Hair follicle dermal papilla cell (primary cell): ENCODE results near the gene SP1. TPM values are rescaled to one million over a fixed set of nuclear protein-coding genes. Genes with fewer than 3 reads are reported as not detected.

ENCODE experiments used
- total RNA-seq: library from RNA; depleted of rRNA; stranded (reverse); fragments of >200 nt; gene quantifications from 2 replicates; pipeline ENCODE4 v1.2.3, GENCODE V29; 2012

Gene SP1
- 62.8 and 68.2 TPM in 2 replicates for total RNA-seq

GRCh38 chr12:53380104-53380793 is at the start of gene SP1:
TSS of gene SP1 (plus strand) at chr12:53380176. CDS start at chr12:53380292, 116 bp downstream.

GRCh38 chr12:53336181-53336681 is 43.7 kb upstream of the SP1 start, which contains the start of gene SP7:
TSS of gene SP7 (minus strand) at chr12:53336354. CDS start at chr12:53335646, 708 bp downstream.

GRCh38 chr12:53423597-53423996 is 43.6 kb downstream of the SP1 start, which contains the start of gene AMHR2:
TSS of gene AMHR2 (plus strand) at chr12:53423855. CDS start at chr12:53423935, 80 bp downstream.

DNA sequence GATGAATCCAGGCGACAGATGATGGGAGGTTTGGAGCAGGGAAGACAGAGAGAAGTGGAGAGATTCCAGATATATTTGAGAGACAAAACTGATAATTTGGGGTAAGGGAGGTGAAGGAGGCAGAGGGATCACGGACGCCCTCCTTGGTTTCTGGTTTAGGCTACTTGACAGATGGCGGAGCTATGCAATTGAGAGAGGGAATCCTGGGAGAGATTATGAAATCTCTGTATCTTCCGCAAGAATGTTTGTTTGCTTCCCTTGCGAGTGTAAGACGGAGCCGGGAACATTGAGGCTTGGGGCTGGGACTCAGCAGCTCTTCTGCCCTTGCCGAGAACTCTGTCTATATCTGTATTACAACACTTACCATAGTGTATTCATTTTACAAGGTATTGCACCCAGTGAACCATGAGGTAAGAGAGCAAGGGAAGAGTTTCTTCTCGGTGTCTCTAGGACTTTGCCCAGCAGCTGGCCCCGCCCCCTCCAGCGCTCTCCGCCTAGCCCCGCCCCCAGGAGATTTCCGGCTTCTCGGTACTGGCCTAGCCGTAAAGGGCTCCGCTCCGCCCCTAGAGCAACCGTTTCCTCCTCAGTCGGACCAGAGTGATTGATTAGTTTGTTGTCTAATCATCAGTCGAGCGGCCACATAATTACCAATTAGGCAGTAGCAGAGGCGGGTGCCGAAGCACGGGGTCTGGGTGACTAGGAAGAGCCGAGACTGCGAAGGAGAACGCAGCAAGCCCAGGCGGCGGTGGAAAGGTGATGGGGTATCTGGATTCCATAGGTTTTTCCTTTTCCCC is 61.3 kb downstream of the SP1 start, which contains the start of gene PRR13:
Gene PRR13 (plus strand): TSS at position 695 of the 794 bp plus-strand sequence. CDS start 981 bp downstream, outside the sequence.

DNA sequence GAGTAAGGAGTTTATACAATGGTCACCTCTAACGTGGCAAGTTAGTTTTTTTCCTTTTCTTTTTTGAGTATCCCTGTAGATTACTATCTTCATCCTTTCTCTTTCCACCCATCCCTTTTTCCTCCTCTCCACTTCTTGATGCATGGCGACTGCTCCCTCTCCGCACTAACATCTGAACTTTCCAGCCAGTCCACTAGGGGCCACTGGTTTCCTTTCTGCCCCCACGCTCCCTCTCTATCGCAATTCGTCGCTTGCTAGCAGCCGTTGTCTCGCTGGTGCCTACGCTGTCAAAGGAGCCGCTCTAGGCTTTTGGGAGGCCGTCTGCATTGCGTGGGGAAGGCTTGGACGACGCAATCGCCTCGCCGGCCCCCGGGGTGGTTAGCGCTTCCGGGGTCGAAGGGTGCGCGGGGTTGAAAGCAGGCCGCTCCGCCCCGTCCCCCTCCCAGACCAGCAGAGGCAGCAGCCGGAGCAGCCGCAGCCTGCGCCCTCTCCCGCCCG is 71.7 kb downstream of the SP1 start, which contains the start of gene PCBP2:
Gene PCBP2 (plus strand): TSS at position 442 of the 498 bp plus-strand sequence. CDS start 2,699 bp downstream, outside the sequence.

Other genes starting within 250 kb of the SP1 start
- gene ZNF740, start 199.5 kb upstream of the SP1 start, total RNA-seq = 14.2 and 17.5 TPM in 2 replicates
- gene CSAD, start 199.3 kb upstream of the SP1 start, total RNA-seq = 13.2 and 14.1 TPM in 2 replicates
- gene ITGB7, start 172.9 kb upstream of the SP1 start, total RNA-seq = 1.3 and 1.8 TPM in 2 replicates
- 76.4 and 105 TPM in 2 replicates for gene RARG, start 148.0 kb upstream of the SP1 start, total RNA-seq
- gene ESPL1, start 111.9 kb upstream of the SP1 start, total RNA-seq = 1.6 and 1.8 TPM in 2 replicates
- 233 and 253 TPM in 2 replicates for gene PFDN5, start 84.6 kb upstream of the SP1 start, total RNA-seq
- gene MYG1, start 80.5 kb upstream of the SP1 start, total RNA-seq = 38.8 and 39.8 TPM in 2 replicates
- 32.1 and 33.5 TPM in 2 replicates for gene AAAS, start 58.6 kb upstream of the SP1 start, total RNA-seq
- gene SP7, start 43.8 kb upstream of the SP1 start, total RNA-seq = not detected in 2 replicates
- gene AMHR2, start 43.7 kb downstream of the SP1 start, total RNA-seq = not detected in 2 replicates
- 50.5 and 59.4 TPM in 2 replicates for gene PRR13, start 61.6 kb downstream of the SP1 start, total RNA-seq
- gene PCBP2, start 71.9 kb downstream of the SP1 start, total RNA-seq = 257 and 260 TPM in 2 replicates
- 51.5 and 53.5 TPM in 2 replicates for gene MAP3K12, start 119.3 kb downstream of the SP1 start, total RNA-seq
- 27.4 and 33.4 TPM in 2 replicates for gene TARBP2, start 121.1 kb downstream of the SP1 start, total RNA-seq
- not detected in 2 replicates for gene NPFF, start 127.3 kb downstream of the SP1 start, total RNA-seq
- gene ATF7, start 246.2 kb downstream of the SP1 start, total RNA-seq = 11.3 and 16.4 TPM in 2 replicates